ENCODE results near the gene OSBP2.
A peak's percentile ranks its signal among the peaks of the same experiment; 100 is the strongest.

The OSBP2 gene, protein sequence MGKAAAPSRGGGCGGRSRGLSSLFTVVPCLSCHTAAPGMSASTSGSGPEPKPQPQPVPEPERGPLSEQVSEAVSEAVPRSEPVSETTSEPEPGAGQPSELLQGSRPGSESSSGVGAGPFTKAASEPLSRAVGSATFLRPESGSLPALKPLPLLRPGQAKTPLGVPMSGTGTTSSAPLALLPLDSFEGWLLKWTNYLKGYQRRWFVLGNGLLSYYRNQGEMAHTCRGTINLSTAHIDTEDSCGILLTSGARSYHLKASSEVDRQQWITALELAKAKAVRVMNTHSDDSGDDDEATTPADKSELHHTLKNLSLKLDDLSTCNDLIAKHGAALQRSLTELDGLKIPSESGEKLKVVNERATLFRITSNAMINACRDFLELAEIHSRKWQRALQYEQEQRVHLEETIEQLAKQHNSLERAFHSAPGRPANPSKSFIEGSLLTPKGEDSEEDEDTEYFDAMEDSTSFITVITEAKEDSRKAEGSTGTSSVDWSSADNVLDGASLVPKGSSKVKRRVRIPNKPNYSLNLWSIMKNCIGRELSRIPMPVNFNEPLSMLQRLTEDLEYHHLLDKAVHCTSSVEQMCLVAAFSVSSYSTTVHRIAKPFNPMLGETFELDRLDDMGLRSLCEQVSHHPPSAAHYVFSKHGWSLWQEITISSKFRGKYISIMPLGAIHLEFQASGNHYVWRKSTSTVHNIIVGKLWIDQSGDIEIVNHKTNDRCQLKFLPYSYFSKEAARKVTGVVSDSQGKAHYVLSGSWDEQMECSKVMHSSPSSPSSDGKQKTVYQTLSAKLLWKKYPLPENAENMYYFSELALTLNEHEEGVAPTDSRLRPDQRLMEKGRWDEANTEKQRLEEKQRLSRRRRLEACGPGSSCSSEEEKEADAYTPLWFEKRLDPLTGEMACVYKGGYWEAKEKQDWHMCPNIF

DNA sequence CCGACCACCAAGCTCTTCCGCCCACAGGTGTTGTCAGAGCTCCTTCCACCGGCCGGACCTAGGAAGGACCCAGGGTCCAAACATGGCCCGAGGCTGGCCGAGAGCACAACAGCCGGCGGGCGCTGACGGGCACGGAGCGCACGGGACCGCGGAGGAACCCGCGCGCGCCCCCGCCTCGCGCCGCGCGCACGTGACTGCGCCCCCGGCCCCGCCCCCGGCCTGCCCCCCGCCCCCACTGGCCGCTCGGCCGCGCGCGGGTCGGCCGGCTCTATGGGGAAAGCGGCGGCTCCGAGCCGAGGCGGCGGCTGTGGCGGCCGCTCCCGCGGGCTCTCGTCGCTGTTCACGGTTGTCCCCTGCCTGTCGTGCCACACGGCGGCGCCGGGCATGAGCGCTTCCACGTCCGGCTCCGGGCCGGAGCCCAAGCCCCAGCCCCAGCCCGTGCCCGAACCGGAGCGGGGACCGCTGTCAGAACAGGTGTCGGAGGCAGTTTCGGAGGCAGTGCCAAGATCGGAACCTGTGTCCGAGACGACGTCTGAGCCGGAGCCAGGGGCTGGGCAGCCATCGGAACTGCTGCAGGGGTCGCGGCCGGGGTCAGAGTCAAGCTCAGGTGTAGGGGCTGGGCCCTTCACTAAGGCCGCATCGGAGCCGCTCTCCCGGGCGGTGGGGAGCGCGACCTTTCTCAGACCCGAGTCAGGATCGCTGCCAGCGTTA lies at the start of gene OSBP2:
TSS of gene OSBP2 (plus strand) at position 235 of the 711 bp plus-strand sequence. CDS start at position 271, 36 bp downstream.
- H3K4me3 ChIP-seq (ENCODE audit: low read length), result peak within 1 kb of the TSS; percentile 68
- DNase-seq (ENCODE audit: low read depth), result no peak
- TF ChIP-seq, protein P1, sequence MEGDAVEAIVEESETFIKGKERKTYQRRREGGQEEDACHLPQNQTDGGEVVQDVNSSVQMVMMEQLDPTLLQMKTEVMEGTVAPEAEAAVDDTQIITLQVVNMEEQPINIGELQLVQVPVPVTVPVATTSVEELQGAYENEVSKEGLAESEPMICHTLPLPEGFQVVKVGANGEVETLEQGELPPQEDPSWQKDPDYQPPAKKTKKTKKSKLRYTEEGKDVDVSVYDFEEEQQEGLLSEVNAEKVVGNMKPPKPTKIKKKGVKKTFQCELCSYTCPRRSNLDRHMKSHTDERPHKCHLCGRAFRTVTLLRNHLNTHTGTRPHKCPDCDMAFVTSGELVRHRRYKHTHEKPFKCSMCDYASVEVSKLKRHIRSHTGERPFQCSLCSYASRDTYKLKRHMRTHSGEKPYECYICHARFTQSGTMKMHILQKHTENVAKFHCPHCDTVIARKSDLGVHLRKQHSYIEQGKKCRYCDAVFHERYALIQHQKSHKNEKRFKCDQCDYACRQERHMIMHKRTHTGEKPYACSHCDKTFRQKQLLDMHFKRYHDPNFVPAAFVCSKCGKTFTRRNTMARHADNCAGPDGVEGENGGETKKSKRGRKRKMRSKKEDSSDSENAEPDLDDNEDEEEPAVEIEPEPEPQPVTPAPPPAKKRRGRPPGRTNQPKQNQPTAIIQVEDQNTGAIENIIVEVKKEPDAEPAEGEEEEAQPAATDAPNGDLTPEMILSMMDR (conservative IDR thresholded peaks at IDR 0.05; ENCODE audit: low read depth, low read length), result no peak

DNA sequence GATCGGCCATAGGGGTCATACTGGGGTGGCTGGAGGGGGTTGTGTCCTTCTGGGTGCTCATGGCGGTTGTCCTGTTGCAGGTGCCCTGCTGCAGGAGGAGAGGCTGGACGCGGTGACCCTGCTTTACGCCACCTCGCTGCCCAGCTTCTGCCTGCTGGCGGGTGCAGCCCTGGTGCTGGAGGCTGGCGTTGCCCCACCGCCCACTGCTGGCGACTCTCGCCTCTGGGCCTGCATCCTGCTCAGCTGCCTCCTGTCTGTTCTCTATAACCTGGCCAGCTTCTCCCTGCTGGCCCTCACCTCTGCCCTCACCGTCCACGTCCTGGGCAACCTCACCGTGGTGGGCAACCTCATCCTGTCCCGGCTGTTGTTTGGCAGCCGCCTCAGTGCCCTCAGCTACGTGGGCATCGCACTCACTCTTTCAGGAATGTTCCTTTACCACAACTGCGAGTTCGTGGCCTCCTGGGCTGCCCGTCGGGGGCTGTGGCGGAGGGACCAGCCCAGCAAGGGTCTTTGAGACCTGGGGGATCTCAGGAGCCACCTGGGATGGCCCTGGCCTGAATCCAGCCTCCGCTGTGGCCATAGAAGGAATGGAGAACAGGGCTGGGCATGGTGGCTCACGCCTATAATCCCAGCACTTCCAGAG lies 48.0 kb upstream of the OSBP2 start:
- H3K4me3 ChIP-seq (ENCODE audit: low read length), result no peak overlapping the region
- TF ChIP-seq, protein P1 (conservative IDR thresholded peaks at IDR 0.05; ENCODE audit: low read depth, low read length), result no peak
- DNase-seq (ENCODE audit: low read depth), result no peak

DNA sequence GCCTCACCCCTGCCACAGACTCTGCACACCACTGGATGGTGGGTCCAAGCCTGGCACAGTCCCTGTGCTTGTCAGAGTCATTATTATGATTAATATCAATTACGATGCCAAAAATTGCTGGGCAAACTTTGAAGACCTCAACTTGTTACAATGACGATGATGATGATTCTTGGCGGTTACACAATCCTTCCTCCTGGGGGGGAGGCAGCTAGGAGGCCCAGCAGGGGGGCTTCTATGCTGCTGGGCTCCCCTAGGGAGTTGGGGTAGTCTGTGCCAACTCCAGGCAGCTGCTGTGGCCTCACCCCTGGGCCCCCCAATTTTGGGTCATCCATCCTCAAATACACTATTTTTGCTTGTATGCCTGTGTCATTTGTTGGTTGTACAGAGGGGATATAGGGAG lies 47.1 kb upstream of the OSBP2 start:
- TF ChIP-seq, protein P1 (conservative IDR thresholded peaks at IDR 0.05; ENCODE audit: low read depth, low read length), result no peak
- DNase-seq (ENCODE audit: low read depth), result no peak
- no peak overlapping the region for H3K4me3 ChIP-seq (ENCODE audit: low read length)

DNA sequence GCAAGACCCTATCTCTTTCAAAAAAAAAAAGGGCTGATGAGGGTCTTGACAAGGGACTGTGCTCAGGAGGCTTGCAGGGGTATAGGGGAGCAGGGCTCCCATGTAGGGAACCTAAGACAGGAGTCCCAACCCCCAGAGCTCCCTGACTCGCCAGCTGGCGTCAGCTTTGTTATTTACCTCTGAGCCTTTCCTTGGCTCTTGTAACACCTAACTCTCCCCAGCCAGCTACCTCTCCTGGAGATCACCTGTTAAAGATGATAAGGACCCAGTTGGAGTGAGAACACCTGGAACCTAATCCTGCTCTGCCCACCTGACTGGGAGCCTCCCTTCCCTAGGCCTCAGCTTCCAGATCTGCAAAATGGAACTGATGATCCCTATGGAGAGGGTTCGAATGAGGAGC lies 45.8 kb upstream of the OSBP2 start:
- TF ChIP-seq, protein P1 (conservative IDR thresholded peaks at IDR 0.05; ENCODE audit: low read depth, low read length), result no peak
- no peak overlapping the region for H3K4me3 ChIP-seq (ENCODE audit: low read length)
- DNase-seq (ENCODE audit: low read depth), result no peak

DNA sequence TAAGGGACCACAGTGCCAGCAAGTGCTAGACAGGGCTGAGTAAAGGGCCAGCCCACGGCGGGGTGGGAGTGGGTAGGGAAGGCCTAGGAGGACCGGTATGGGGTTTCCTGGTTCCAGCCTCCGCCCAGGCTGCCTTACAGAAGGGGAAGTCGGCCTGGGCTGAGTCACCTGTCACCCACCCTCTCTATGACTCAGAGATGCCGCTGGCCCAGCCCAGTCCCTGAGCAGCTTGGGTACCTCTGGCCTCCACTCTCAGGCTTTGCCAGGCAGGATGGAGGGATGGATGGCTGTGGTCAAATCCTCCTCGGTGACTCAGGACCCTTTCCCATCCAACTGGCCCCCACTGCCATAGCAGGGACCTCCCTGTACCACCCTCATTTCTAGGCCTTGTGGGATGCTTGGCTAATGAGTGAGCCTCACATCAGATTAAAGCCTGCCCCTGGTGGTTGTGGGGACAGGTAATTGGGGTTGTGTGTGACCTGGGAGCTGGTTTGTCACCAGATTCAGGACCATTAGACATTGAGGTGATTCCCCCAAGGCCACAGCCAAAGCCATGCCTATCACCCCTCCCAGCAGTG lies 45.2 kb upstream of the OSBP2 start:
- TF ChIP-seq, protein P1 (conservative IDR thresholded peaks at IDR 0.05; ENCODE audit: low read depth, low read length), result no peak
- DNase-seq (ENCODE audit: low read depth), result no peak

DNA sequence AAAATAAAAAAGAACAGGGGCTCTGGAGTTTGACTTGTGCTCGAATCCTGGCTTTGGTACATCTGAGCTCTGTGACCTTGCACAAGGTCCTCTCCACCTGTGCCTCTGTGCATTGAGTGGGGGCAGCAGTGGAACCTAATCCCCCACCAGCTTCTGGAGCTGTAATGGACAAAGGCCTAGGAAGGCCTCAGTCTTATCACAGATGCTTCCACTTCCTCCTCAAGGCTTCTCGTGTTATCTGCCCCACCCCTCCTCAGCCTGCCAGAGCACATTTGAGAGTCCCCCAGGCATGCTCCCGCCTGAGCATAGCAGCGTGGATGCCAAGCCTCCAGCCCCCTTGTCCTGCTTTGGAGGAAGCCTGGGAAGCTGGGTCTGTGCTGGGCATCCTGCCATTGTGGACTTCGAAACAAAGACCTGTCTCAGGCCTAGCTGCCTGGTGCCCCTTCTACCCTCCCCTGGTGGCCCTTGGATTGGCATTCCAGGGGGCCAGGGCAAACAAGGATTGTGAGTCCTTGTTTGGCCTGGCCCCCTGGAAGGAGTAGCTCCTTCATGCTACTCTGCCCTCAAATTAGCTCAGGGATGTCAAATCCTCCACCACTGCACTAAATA lies 44.1 kb upstream of the OSBP2 start:
- no peak overlapping the region for H3K4me3 ChIP-seq (ENCODE audit: low read length)
- TF ChIP-seq, protein P1 (conservative IDR thresholded peaks at IDR 0.05; ENCODE audit: low read depth, low read length), result no peak
- DNase-seq (ENCODE audit: low read depth), result no peak

More for the DNA sequence above, 45.2 kb upstream of the OSBP2 start:
- H3K4me3 ChIP-seq (ENCODE audit: low read length), result no peak overlapping the region
